OCI-LY7 (cell line): ENCODE data around the gene SIK3. TPM values are rescaled to one million over a fixed set of nuclear protein-coding genes. Genes with fewer than 3 reads are reported as not detected.

Experiments used
- BruUV-seq: library from RNA; stranded (reverse); fragments of 400-500 nt; replicated peaks from 2 replicates; lab custom pipeline; 2021; lab: Mats Ljungman, UMichigan
- CTCF ChIA-PET: fragments of 300-600 bp; sonication (Branson Sonifier 250); formaldehyde crosslinking; loops from one replicate; lab custom pipeline; 2022; ENCODE audit warnings: antibody characterized with exemption; ENCODE audit not compliant: unreplicated experiment; lab: Charles Lee
- POLR2A ChIA-PET: fragments of 300-600 bp; sonication (Branson Sonifier 250); formaldehyde crosslinking; loops from one replicate; lab custom pipeline; 2022; ENCODE audit warnings: antibody characterized with exemption; lab: Charles Lee
- DNase-seq: peaks from one replicate; pipeline ENCODE4 v3.0.0-alpha.2; 2015; ENCODE audit warnings: low spot score
- H2AFZ ChIP-seq: fragments of 200-600 bp; sonication (generic), shearing (Covaris generic); 2 replicates; pipeline ENCODE4 v1.6.1; 2014; ENCODE audit warnings: mild to moderate bottlenecking, antibody characterized with exemption, low read length, moderate library complexity
- H3K27ac ChIP-seq: fragments of 200-600 bp; sonication (generic); 2 replicates; pipeline ENCODE4 v1.5.1; 2014; ENCODE audit warnings: mixed run types, low read depth, mild to moderate bottlenecking, moderate library complexity, low read length, inconsistent platforms; ENCODE audit not compliant: poor library complexity, severe bottlenecking
- H3K36me3 ChIP-seq: fragments of 200-600 bp; sonication (generic); 2 replicates; pipeline ENCODE4 v1.6.1; 2014; ENCODE audit warnings: mild to moderate bottlenecking, antibody characterized with exemption, low read length, moderate library complexity, mixed read lengths; ENCODE audit not compliant: insufficient read depth
- H3K4me1 ChIP-seq: fragments of 200-600 bp; sonication (generic); 2 replicates; pipeline ENCODE4 v1.5.1; 2014; ENCODE audit warnings: mild to moderate bottlenecking, low read length; ENCODE audit not compliant: insufficient read depth, poor library complexity, severe bottlenecking
- H3K4me2 ChIP-seq: fragments of 200-600 bp; sonication (generic); 2 replicates; pipeline ENCODE4 v1.6.1; 2014; ENCODE audit warnings: mild to moderate bottlenecking, low read length
- H3K4me3 ChIP-seq: fragments of 200-600 bp; sonication (generic); 2 replicates; pipeline ENCODE4 v1.5.1; 2014; ENCODE audit warnings: mild to moderate bottlenecking, low read depth, low read length; ENCODE audit not compliant: poor library complexity, severe bottlenecking
- H3K79me2 ChIP-seq: fragments of 200-600 bp; sonication (generic); 2 replicates; pipeline ENCODE4 v1.6.1; 2016; ENCODE audit warnings: low read depth, mild to moderate bottlenecking, low read length, moderate library complexity, mixed read lengths; ENCODE audit not compliant: insufficient read depth
- H3K9me2 ChIP-seq: fragments of 200-600 bp; sonication (generic); 2 replicates; pipeline ENCODE4 v1.6.1; 2016; ENCODE audit warnings: mild to moderate bottlenecking, low read length, mixed read lengths; ENCODE audit not compliant: insufficient read depth
- H3K9me3 ChIP-seq: fragments of 200-600 bp; sonication (generic); 2 replicates; pipeline ENCODE4 v1.6.1; 2014; ENCODE audit warnings: mild to moderate bottlenecking, mixed run types, low read length, mixed read lengths
- H4K20me1 ChIP-seq: fragments of 200-600 bp; sonication (generic); 2 replicates; pipeline ENCODE4 v1.6.1; 2014; ENCODE audit warnings: mild to moderate bottlenecking, antibody characterized with exemption, low read length, moderate library complexity, mixed read lengths; ENCODE audit not compliant: insufficient read depth
- EZH2phosphoT487 ChIP-seq: fragments of 200-600 bp; sonication (generic); IDR thresholded peaks from 2 replicates; pipeline ENCODE4 v1.6.1; 2018; ENCODE audit warnings: low read depth, borderline replicate concordance, mild to moderate bottlenecking, mixed run types, antibody characterized with exemption, low read length, moderate library complexity, mixed read lengths
- intact Hi-C: fragments of 100-400 bp; cut with micrococcal nuclease; formaldehyde crosslinking; loops from one replicate; pipeline ENCODE4 v1.10.0; 2022; ENCODE audit not compliant: unreplicated experiment
- total RNA-seq, 2 experiments: library from RNA; depleted of rRNA in 1 of 2; stranded (reverse); fragments of >200 nt in 1 of 2; shearing (Covaris generic) in 1 of 2; gene quantifications; 2 replicates each; pipeline ENCODE4 v1.2.3, GENCODE V29; 2014 to 2022
- TF ChIP-seq, protein P1 (sequence below): fragments of 200-600 bp; sonication (generic); conservative IDR thresholded peaks from 2 replicates; pipeline ENCODE4 v1.5.1; 2014; ENCODE audit warnings: mild to moderate bottlenecking, antibody characterized with exemption, low read length, moderate library complexity, mixed read lengths

SIK3 gene
- total RNA-seq, 2 experiments from 2014 or later = 29.3 to 72.9 TPM

DNA sequence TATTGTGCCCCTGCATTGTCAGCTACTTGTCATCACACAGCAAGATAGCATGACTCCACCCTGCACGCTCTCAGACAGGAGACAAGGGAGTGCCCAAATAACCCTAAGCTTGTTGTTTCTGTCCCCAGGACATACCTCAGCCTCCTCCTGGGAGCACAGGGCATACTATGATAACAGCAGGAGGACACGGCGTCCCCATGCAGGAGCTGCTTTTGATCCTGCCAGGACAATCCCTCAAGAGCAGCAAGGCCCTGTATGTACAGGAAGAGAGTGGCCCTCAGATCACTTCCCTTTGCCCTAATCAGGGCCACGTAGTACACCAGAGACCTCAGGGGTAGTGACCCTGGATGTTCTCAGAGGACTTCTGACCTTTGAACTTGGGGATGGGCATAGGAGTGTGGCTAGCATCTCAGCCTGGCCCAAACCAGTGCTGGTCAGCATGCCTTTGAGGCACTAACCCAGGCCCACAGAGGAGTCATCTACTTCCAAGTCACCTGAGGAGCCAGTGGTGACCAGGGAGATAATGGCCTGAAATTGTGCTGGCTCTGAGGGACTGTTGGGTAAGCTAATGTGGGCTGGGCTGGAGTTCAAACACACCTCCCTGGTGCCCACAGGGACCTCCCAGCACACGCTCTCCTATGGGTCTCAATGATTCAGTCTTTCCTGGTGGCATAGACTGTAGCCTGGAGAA lies 284.3 kb downstream of the SIK3 start:
- Histone ChIP-seq H3K4me2 (no peak overlapping the region), H2AFZ (no peak overlapping the region), H3K36me3 (no peaks in the 10 kb centered on the region), H3K27ac (no peak overlapping the region), H3K79me2 (no peaks in the 10 kb centered on the region), H4K20me1 (no peaks in the 10 kb centered on the region), H3K9me2 (no peaks in the 10 kb centered on the region), H3K4me3 (no peak overlapping the region), H3K9me3 (no peaks in the 10 kb centered on the region), H3K4me1 (no peaks in the 10 kb centered on the region)
- CTCF ChIA-PET = no interaction called here
- BruUV-seq = no TSS peak
- intact Hi-C loops = no loop called here
- TF ChIP-seq, protein P1, sequence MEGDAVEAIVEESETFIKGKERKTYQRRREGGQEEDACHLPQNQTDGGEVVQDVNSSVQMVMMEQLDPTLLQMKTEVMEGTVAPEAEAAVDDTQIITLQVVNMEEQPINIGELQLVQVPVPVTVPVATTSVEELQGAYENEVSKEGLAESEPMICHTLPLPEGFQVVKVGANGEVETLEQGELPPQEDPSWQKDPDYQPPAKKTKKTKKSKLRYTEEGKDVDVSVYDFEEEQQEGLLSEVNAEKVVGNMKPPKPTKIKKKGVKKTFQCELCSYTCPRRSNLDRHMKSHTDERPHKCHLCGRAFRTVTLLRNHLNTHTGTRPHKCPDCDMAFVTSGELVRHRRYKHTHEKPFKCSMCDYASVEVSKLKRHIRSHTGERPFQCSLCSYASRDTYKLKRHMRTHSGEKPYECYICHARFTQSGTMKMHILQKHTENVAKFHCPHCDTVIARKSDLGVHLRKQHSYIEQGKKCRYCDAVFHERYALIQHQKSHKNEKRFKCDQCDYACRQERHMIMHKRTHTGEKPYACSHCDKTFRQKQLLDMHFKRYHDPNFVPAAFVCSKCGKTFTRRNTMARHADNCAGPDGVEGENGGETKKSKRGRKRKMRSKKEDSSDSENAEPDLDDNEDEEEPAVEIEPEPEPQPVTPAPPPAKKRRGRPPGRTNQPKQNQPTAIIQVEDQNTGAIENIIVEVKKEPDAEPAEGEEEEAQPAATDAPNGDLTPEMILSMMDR = no peak
- TF ChIP-seq EZH2phosphoT487 = no peak
- DNase-seq = no peak
- POLR2A ChIA-PET = no interaction called here

DNA sequence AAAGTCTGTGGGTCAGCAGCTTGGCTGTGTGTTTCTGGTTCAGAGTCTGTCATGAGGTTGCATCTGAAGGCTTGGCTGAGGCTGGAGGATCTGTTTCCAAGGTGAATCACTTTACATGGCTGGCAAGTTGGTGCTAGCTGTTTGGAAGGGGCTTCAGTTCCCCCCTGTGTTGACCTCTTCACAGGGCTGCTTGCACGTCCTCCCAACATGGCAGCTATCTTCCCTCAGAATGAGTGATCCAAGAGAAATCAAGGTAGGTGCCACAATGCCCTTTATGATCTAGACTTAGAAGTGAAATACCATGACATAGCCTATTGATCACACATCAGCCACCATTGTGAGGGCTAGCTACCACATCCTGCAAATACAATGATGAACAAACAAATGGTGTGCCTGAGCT lies 285.1 kb downstream of the SIK3 start:
- DNase-seq = no peak
- no peak for TF ChIP-seq EZH2phosphoT487
- TF ChIP-seq, protein P1 = no peak
- H4K20me1 ChIP-seq = no peaks in the 10 kb centered on the region
- no peaks in the 10 kb centered on the region for H3K79me2 ChIP-seq
- no peak overlapping the region for H2AFZ ChIP-seq
- intact Hi-C loops = no loop called here
- H3K4me2 ChIP-seq = no peak overlapping the region
- no TSS peak for BruUV-seq
- no peak overlapping the region for H3K27ac ChIP-seq
- H3K4me3 ChIP-seq = no peak overlapping the region
- ChIA-PET POLR2A (no interaction called here), CTCF (no interaction called here)
- H3K9me2 ChIP-seq = no peaks in the 10 kb centered on the region
- no peaks in the 10 kb centered on the region for H3K36me3 ChIP-seq
- no peaks in the 10 kb centered on the region for H3K9me3 ChIP-seq
- no peaks in the 10 kb centered on the region for H3K4me1 ChIP-seq

DNA sequence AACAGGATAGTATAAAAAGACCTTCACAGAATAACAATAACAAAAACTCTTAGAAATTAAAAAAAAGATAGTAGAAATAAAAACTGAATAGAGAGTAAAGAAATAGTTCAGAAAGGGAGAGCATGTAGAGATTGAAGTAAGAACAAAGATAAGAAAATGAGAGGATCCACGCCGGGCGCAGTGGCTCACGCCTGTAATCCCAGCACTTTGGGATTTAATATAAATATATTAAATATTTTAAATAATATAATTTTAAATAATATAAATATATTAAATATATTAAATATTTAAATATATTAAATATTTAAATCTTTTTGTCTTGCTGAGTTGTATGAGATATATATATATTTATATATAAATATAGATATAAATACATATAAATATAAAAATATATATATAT lies 286.1 kb downstream of the SIK3 start:
- Histone ChIP-seq H4K20me1 (no peaks in the 10 kb centered on the region), H3K9me2 (no peaks in the 10 kb centered on the region), H3K4me1 (no peaks in the 10 kb centered on the region), H3K36me3 (no peaks in the 10 kb centered on the region), H3K79me2 (no peaks in the 10 kb centered on the region), H3K9me3 (no peaks in the 10 kb centered on the region), H2AFZ (no peak overlapping the region), H3K4me2 (no peak overlapping the region), H3K4me3 (no peak overlapping the region), H3K27ac (no peak overlapping the region)
- DNase-seq = no peak
- no peak for TF ChIP-seq EZH2phosphoT487
- TF ChIP-seq, protein P1 = no peak
- ChIA-PET CTCF (no interaction called here), POLR2A (interaction anchor here (0.7 kb wide), 1 partner anchor 376 kb away, joined by 3 read pairs; no protein-coding TSS in a partner anchor)
- BruUV-seq = no TSS peak
- intact Hi-C loops = no loop called here
